Pons (tissue), 1 donor: ENCODE data around the gene ARHGEF10L.

Source experiments
- DNase-seq: peaks from one replicate; pipeline ENCODE4 v3.0.0-alpha.2; 2016; ENCODE audit warnings: low spot score

The ARHGEF10L gene

DNA sequence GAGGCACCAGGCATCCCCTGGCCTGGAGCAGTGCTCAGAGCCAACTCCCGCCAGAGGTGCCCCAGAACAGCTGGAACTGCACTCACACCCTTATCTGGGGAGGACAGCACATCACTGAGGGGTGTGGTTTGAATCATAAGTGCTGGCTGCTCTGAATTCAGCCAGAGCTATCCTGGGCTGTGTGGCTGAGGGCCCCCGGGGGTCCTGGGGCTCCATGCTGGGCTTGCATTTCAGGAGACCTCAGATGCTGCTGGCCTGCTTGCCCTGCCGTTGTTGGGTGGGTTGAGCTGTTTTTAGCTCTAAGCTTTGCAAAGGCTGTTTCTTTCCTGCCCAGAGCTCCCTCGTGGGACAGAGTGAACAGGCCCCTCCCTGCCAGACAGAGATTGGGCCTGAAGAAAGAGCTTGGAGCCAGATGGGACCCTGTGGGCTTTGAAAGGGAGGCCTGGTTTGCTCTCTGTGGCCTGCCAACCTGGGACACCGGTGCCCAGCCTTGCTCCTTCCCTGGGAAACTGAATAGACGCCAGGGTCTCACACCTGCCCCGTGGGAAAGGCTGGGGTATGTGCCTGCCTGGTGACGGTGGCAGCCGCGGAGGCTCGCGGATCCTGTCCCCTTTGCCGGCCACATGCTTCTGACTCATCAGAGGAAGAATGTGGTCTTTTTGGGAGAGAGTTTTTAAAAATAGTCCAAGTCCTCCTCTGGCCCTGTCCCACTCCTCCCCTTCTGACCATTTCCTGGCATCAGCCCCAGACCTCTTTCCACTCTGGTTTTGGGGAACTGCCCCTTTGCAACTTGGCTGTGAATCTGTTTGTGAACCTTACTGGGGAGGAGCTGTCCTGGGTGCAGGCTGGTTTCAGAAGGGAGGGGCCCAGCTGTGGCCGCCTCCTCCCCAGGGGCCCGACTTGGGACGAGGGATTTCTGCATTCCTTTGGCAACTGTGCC, 30.0 kb downstream of the ARHGEF10L start:
- DNase-seq: peak; percentile 90

DNA sequence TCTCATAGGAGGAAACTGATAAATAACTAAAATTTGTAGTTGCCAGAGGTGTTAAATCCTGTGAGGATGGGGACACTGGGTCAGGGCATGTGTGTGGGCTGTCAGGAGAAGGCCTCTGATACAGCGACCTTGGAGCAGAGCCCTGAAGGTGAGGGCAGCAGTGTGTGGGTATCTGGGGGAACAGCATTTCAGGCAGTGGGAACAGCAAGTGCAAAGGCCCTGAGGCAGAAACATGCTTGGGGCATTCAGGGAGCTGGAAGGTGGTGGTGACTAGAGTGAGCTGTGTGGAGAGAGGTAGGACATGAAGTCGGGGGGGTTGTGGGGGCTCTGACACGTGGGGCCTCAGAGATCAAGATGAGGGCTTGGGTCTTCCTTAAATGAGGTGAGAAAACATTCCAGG, 30.7 kb downstream of the ARHGEF10L start:
- no peak for DNase-seq

DNA sequence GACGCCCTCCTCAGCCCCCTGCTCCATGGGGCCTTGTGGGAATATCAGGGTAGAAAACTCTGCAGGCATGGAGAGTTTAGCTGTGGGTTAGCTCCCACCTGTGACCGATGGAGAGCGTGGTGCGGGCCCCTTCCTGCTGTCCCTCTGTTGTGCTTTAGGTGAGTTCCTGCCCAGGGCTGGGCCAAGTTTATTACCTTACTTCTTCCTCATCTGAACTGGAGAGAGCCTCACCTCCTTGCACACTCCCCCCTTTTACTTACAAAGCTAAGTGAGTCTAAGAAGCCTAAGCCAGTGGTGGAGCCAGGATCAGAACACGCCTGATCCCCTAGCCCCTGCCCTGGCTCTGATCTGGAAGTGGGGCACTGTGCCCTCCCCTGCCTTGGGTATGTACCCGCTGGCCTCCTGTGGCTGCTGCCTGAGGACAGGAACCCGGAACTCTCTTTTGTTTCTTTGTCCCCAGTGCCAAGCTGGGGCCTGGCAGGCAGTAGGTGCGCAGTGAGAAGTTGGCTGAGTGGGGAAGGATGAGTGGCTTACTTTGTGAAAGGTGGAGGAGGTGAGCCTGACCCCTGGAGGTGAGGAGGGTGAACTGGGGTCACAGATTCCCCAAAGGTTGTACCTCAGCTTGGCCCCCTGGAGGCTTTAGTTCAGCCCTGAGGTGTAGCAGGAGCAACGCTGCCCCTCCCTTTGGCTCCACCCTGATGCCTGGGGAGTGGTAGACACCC, 32.9 kb downstream of the ARHGEF10L start:
- DNase-seq: no peak

DNA sequence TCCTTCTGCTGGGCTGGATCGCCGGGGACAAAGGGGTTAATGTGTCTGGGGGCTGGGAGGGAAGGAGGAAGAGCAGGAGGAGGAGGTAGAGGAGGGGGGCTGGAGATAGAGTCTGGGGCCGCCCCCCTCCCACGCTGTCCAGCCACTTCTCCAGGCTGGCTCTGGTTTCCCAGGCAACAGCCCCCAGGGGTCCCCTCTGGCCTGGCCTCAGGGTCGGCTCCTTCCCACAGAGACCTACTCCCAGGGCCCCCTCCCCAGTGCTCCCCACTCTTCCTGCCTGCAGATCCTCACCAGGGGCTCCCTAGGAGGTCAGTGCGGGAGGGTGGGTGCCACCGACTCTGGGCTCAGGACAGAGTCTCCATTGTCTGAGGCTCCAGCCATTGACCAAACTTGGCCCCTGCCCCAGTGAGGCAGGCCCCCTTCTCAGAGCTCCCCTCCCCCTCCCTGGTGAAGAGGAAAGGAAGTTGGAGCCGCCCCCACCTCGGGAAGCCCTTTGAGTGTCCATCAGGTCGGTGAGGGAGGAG, 34.1 kb downstream of the ARHGEF10L start:
- peak; percentile 81 for DNase-seq

DNA sequence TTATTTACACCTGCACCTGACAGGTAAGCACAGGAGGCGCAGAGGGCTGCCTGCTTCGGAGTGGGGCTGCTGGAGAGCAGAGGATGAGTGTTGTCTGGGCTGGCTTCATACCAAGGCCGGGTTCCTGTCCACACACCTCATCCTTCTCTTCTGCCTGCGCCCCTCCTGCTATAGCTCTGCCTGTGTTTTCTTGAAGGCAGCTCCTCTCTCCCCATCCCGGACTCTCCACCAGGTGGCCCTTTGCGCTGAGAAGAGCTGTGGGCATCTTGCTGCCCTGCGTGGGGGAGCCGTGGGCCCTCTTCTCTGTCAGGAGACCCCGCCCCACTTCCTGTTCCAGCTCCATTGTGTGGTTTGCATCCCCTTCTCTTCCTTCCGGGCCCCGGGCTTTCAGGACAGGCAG, 35.0 kb downstream of the ARHGEF10L start:
- no peak for DNase-seq

DNA sequence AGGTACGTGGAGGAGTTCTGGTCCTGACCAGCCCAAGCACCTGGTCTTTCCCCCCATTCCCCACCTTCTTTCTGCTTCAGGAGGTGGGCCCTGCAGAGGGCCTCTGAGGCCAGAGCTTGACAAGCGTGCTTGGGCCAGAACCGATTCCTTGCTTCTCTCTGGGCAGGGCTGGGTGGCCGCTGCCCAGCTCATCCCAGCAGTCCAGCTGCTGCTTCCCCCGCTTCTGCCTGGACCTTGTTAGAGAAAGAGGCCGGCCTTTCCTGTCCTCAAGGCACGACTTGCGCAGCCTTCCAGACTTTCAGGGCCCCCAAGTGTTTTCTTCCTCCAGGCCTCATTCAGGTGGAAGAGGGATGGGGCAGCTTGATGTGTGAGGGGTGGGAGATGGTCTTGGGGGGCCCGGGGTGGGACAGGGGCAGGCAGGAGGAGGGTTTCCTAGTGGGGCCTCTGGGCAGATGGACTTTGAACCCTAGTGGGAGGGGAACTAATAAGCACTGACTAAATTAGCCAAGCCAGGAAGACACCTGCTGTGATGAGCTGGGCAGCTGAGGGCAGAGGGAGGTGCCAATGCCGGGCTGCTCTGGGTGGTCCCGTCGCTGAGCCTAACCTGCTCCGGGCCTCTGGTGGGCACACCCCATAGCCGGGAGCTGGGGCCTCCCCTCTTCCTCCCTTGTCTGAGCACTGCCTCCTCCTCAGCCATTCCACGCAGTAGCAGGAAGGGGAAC, 36.5 kb downstream of the ARHGEF10L start:
- DNase-seq: no peak

DNA sequence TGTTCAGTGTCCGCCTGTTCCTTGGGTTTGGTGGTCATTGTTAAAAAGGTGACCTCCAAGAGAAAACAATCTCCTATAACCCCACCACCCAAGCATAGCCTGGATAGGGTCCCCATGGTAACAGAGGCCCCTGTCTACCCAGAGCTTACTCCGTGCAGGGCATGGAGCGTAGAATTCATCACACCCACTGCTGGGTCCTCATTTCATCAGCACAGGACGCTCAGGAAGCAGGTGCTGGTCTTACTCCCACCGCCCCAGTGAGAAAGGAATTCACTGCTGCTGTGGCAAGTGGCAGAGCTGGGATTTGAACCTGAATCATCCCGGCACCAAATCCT, 37.0 kb downstream of the ARHGEF10L start:
- no peak for DNase-seq

DNA sequence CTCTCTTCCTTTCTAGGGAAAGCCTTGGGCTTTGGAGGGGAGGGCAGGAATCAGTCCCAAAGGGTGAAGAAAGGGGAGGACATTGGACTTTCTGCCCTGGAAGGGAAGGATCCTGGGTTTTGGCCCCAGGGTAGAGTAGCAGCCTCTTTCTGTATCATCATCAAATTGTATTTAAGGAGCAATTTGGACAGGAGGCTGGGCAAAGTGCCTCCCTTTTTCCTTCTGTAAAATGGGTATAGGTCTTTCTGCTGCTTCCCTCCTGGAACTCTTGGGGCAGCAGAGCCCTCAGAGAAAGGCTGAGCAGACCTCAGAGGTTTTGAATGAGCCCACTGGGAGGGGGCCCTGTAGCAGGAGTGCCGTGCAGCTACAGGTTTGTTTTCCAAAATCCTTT, 38.4 kb downstream of the ARHGEF10L start:
- no peak for DNase-seq

DNA sequence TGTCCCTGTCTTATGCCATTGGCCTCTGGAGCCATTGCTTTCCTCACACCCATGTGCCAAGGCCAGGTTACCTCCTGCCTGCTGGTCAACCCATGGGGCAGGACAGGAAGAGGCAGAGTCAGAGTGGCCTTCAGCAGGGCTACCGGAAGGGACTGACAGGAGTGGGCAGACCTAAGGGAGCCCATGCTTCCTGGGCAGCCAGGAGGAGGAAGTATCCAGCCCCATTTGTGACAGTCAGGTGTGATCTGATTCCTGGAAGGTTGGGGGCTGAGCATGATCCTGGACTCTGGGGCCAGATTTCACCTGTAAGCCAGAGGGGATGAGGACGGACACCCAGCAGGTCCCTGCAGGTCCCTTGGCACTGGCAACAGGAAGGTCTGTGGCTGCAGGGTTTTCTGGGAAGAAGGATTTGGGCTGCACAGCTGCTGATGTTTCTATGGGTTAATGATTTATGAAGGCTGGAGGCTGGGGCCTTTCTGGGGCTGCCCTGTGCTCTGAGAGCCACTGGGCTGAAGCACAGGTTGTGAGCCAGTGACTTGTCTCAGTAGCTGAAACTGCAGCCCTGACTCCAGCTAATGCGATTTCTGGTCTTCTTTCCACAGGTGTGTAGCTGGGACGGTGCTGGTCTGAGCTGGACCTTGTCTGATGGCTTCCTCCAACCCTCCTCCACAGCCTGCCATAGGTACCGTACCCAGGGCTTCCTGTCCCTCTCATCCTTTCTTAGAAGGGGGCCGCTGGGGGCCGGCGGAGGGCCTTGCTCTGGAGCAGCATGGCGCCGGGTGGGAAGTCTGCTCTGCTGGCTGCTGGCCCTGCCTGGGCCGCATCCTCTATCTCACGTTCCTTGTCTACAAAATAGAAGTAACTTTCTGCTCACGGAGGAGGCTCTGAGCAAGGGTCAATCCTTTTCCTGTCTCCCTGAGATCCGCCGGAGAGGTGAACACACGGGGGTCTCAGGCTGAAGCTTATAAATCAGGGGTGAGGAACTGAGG, 40.7 kb downstream of the ARHGEF10L start:
- DNase-seq: no peak

DNA sequence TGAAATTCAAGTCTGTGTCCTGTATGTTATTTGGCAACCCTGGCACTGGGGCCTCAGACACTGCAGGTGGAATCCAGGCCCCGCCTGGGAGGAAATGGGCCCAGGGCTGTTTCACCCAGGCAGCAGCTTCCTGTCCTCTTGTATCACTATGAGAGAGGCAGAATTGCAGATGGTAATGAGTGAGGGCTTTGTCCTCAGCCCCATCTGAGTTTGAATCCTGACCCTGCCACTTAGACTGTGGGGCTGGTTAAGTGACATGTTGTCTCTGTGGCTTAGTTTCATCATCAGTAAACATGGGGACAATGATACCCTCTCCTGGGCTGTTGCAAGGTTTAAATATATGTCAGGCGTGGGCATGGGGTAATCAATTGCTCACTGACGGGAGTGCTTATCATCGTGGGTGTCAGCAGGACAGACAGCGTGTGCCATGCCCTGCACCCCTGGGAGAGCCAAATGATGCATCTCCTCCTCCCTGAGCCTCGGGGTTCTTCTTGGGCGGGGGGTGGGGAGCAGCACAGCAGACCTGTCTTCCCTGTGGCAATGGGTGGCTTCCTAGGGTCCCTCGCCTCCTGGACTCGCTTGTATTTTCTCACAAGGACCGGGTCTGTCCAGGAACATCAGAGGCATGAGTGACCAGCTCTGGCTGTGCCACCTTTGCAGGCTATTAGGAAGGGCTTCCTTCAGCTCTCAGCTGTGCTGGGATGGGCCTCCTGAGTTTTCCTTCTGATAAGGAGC, 42.1 kb downstream of the ARHGEF10L start:
- DNase-seq: no peak

DNA sequence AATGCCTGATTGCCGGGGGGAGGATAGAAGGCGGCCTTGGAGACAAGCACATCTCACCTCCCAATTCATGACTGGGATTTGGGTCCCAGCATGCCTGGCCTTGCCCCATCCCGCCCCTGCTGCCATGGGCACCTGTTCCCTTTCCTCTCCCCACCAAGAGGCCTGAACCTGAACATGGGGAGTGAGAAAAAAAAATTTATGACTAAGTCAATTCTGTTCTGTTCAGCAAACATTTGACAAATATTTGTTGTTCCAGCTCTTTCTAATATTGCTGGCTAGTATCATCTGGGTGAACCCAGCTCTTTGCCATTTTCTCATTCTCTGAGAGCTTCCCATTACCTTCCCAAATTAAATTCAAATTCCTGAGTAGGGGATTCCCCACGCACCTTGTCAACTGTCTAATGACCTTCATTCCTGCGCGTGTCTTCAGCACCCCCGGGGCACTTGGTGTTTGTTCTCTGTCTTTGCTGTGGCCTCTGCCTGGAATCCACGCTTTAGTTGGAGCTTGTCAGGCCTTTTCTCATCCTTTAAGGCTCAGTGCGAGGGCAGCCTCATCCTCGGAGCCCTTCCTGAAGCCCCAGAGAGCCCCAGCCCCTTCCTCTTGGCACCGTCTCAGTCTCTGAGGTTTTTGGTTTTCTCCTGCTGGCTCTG, 42.8 kb downstream of the ARHGEF10L start:
- DNase-seq: no peak

DNA sequence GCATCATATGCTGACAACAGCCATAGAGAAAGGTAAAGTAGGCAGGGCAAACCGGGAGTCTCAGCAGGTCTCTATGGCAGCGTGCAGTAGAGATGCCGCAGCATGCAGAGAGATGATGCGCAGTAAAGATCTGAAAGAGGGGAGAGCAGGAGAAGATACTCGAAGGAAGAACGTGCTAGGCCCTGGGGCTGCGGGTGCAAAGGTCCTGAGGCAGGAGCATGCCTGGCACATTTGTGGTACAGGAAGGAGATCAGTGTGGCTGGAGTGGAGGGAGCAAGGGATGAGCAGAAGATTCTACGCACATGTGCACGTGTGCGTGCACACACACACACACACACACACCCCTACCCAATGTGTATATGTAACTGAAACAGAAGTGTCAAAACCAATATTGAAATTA, 45.0 kb downstream of the ARHGEF10L start:
- DNase-seq: no peak

DNA sequence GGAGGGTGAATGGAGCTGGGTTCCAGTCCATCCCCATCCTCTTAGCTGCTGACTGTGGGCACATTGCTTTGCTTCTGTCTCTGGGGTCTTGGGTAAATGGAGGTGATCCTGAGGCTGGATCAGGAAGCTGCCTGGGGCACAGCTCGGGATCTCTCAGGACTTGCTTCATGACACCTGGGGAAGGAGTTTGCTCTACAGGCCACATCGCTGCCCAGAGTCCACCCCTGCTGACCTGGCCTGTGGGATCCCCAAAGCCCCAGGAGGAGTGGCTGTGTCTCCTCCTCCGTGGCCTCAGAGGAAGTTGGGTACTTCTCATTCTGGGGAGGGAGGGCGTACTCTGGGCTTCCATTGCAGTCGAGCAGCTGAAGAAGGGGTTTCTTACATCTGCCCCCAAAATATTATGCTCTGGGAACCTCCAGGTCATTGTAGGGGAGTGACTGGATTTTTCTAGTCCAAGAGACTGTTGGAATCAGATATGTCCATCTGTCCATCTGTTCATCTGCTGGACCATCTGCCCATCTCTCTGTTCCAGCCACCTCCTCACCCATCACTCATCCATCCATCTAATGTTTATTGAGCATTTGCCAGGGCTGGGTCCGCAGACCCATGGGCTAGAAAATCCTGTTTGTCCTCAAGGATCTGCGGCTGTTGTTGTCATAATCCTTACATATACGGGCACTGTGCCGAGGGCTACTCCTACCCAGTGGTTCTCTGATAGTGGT, 45.9 kb downstream of the ARHGEF10L start:
- no peak for DNase-seq

DNA sequence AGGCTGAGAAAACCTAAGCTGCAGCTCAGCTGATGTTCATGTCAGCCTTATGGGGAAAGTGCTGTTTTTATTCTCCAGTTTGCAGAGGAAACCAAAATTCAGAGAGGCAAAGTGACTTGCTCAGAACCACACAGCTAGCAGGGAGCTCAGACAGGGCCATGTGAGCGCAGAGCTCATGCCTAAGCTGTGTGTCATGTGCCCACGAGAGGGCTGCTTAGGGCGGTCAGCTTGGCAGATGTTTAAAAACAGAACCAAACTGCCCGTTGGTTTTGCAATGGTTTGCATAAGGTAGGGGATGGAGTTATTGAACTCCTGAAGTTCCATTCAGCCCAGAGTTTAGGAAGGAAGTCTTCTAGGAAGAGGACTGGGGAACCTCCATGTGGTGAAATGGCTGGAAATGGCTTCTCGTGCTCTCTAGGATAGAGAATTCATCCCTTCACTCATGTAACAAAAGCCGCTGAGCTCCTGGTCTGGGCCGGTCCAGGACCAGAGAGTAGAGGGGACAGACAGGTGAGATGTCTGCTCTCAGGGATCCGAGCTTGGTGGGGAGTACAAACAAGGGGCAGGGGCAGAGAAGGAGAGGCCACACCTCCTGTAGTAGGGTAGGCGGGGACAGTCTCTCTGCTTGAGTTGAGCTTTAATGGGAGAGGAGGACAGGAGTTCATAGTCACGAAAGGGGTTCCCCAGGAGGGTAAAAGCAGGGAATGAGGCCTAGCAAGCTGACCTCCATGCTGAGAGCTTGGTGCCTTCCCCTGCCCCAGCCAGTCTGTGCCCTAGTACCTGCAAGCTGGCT, 46.9 kb downstream of the ARHGEF10L start:
- DNase-seq: no peak

DNA sequence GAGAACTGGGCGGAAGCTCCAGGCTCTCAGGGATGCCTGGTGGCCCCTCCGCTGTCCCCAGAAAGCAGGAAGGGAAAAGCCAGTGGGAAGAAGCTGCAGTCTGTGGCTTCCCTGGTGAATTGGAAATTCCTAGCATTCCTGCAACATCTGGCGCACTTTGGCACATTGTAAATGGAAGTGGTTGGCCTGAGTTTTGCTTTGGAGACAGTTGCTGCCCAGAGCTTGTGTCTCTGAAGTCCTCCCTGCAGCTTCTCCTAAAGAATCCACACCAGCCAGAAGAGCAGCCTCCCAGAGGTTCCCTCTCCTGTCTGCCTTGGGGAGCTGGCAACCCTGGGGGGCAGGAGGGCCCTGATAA, 48.2 kb downstream of the ARHGEF10L start:
- DNase-seq: no peak

DNA sequence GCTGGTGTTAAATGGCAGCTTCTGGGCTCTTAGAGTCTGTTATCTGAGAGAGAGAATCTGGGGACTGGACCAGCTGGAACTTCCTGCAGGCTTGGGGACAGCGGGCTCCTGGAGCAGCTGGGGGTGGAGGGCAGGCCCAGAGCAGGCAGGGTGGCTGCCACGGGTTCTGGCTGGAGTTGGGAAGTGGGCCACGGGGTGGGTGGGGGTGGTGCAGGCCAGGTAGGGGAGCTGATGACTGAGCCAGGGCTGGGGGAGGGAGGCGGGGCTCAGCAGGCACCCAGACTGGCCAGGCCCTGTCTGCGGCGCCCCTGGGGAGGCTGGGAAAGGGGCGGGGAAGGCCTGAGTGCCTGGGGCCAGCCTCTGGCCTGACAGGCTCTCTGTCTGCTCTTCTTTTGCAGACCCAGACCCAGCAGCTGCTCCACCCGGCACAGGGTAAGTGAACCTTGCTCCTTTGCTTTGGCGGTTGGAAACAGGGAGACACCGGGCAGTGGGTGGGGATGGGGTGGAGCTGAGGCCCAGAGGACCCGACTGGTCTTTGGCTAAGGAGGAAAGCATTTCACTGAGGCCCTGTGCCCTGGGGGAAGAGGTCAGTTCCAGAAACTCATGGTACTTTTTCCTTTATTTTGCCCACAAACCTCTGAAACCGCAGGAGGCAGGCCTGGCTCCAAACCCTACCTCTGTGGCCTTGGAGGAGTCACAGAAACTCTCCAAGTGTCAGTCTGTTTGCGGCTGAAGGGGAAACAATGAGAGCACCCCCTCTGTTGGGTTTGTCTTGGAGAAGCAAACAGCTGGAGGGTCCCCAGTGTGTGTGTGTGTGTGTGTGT, 48.8 kb downstream of the ARHGEF10L start:
- DNase-seq: no peak

DNA sequence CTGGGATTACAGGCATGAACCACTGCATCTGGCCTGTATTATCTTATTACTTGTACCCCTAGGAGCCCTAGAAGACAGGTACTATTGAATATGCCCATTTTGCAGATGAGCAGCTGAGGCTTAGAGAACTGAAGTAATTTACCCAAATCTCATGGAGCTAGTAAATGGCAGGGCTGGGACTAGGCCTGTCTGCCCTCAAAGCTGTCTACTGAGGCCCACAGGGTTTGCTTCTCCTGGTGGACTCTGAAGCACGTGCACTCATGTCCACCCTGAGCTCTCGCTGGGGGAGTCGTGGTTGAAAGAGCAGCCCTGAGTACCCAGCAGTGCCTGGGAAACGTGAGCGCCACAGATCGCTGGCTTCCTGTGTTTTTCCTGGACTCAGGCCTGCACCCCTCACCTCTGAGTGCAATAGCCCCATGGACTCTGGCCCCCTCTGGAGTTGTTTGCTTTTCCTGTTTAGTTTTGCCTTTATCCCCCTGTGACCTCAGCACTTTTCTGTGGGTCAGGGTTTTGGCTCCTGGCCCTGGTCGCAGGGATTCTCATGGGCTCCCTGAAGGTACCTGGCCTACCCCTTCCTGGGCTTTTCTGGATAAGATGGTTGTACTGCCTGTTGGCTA, 52.4 kb downstream of the ARHGEF10L start:
- no peak for DNase-seq
